Cardiac fibroblast (primary cell): ENCODE data around the gene ANKRD1.

Experiments
- DNase-seq, 2 donors: peaks; one replicate each; pipeline versions ENCODE4 v3.0.0 to v3.0.0-alpha.2; 2010; ENCODE audit warnings: low read depth in 2 of 2
- H3K4me3 ChIP-seq, 2 donors: replicated peaks in 1 of 2; 1 replicate in 1 of 2; 2 replicates in 1 of 2; pipeline ENCODE4 v1.5.1; 2011; ENCODE audit warnings: low read depth in 2 of 2, low read length in 2 of 2, mild to moderate bottlenecking in 2 of 2, moderate library complexity in 1 of 2
- TF ChIP-seq, protein P1 (sequence below): IDR thresholded peaks from one replicate; pipeline ENCODE4 v1.5.1; 2011; ENCODE audit warnings: low read depth, mild to moderate bottlenecking, low read length, inconsistent platforms

ANKRD1 gene

DNA sequence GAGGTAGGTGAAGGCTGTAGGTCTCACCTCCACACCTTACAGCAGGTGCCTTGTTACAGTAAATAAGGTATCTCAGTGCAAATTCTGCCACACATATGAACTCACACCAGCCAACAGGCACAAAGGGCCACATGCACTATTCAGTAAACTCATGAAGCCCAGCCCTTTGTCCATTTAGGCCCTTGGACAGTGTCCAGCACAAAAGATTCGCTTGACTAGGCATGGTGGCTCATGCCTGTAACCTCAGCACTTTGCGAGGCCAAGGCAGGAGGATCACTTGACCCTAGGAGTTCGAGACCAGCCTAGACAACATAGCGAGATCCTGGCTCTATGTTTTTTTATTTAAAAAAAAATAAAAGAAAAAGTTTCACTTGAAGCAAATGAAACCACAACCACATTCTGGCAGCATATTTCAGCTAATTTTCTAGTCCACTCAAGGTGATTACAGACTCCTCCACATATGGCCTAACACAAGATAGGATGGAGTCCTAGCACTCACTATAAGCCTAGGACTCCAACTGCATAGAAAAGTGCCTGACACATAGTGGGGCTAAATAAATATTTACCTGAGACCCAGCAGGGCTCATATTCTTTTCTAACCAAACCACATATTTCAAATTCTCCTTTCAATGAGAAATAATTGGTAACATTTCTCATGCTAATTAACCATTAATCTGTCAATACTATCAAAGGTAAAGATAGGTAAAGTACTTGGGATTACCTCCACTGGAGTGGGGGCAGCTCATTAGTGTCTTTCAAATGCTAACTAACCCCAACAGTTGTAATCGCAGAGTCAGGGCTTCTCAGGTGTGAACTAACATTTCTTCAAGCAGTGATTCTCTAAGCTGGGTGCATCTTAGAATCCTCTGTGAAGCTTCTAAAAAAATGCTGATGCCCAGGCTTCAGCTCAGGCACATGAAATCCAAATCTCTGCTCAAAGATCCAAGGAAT, 4.5 kb upstream of the ANKRD1 start:
- TF ChIP-seq, protein P1, sequence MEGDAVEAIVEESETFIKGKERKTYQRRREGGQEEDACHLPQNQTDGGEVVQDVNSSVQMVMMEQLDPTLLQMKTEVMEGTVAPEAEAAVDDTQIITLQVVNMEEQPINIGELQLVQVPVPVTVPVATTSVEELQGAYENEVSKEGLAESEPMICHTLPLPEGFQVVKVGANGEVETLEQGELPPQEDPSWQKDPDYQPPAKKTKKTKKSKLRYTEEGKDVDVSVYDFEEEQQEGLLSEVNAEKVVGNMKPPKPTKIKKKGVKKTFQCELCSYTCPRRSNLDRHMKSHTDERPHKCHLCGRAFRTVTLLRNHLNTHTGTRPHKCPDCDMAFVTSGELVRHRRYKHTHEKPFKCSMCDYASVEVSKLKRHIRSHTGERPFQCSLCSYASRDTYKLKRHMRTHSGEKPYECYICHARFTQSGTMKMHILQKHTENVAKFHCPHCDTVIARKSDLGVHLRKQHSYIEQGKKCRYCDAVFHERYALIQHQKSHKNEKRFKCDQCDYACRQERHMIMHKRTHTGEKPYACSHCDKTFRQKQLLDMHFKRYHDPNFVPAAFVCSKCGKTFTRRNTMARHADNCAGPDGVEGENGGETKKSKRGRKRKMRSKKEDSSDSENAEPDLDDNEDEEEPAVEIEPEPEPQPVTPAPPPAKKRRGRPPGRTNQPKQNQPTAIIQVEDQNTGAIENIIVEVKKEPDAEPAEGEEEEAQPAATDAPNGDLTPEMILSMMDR = no peak
- H3K4me3 ChIP-seq = no peak overlapping the region
- no peak for DNase-seq

DNA sequence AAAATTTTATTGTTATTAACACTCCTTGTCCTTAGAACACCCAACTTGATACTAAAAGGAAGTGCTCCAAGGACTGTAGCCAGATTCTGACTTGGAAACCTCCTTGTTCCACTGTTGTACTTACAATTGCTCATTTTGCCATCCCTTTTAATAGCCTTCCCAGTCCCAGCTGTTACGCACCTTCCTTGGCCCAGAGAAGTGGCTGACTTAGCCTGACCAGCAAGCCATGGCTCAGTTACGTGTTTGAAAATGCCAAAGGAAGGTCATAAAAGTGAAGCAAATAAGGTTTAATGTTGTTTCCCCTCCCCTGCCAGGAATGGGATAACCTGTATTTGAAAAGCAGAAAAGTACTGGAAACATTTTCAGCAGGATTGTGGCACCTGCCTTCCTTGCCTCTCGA, 3.7 kb upstream of the ANKRD1 start:
- TF ChIP-seq, protein P1 = no peak
- DNase-seq = no peak
- H3K4me3 ChIP-seq = no peak overlapping the region

DNA sequence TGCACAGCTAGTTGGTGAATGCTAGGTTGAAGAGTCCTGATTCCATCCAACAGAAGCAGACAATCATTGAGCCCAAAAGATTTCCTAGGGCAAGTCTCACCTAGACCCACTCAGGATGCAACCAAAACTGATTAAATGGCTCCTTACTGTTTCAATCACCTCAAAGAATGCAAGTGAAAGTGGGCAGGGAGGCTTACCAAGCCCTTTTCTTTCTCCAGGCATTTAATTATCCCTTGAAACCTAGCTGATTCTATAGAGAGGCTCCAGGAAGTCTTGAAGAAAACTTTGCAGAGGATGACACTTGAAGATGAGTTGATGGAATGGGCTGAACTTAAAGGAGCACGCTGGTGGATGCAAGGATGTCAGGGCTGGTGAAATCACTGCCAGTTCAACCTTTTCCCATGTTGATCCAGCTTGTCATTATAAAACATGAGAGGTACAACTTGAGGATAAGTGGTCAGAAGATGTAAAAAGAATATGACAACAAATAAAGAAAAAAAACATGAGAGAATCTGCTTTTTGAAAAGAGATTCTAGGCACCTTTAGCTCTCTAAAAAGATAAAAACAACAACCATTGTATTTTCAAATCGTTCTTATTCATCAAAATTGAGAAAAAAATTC, 2.3 kb upstream of the ANKRD1 start:
- H3K4me3 ChIP-seq = no peak overlapping the region
- TF ChIP-seq, protein P1 = no peak
- no peak for DNase-seq

DNA sequence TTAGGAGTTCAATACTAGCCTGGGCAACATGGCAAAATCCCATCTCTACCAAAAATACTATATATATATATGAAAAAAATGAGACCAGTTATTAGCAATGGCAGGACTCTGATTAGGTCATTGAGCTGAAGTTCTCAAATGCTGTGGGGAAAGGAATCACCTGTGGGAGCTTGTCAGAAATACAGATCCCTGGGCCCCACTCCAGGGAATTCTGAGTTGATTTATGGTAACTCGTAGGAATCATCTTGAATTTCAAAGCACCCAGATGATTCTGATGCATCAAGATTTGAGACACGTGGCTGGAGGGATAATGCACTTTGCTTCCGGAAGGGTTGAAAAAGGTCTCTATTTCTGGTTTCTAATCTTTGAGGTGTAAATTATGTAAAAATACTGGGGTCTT, 1.0 kb upstream of the ANKRD1 start:
- TF ChIP-seq, protein P1 = no peak
- no peak for DNase-seq
- no peak overlapping the region for H3K4me3 ChIP-seq

DNA sequence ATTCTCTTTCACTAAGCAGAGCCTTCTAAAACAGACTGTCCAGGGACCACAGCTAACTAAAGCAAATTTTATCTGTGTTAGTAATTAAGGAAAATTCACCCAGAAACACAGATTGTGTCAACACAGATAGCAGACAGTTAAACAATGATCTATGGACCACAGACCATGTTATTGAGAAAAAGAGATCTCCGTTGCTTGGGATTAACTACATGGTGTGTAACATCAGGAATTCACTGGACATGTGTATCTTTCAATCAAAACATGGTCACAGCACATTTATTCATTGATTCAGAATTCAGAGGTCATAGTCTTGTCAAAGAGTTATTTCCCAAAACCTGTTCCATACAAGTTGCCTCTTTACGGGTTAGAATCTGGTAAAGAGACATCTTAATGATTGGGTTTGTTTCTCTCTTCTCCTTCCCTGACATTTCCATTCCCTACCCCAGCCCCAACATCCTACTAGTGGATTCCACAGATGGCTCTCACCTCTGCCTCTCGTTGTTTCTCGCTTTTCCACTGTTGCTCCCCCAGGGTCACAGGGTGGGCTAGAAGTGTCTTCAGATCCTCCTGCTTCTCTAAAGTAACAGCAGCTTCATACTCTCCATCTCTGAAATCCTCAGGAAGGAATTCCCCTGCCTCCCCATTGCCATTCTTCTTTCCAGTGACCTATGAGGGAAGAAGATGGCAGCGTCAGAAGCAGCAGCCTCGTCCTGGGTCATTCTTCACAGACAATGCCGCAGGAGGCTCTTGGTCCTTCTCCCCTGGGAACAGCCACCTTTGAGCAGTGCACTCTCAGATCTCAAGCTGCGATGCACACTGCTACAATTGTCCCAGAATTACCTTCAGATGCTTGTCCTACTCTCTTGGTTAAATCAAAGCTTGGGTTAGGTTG, 958 bp downstream of the ANKRD1 start:
- TF ChIP-seq, protein P1 = no peak
- DNase-seq = no peak
- H3K4me3 ChIP-seq = peak overlapping the region in 1 of 2 donors; percentile 13

DNA sequence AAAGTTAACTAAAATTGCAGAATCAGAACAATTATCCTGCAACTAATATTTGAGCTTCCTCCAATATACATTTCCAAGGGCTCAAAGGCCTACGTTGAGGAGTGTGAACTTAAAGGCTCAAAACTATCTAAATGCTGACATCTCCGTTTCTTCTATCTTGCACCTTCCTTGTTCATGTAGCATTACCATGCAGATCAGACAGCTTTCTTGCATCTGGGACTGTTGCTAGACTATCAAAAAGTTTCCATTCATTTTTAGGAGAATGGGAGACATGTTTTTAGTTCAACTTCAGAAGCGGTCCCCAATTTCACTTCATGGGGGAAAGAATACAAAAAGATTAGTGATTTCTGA, 2.9 kb downstream of the ANKRD1 start:
- TF ChIP-seq, protein P1 = no peak
- no peak for DNase-seq
- no peak overlapping the region for H3K4me3 ChIP-seq
